HG02571 (cell line): ENCODE results near the gene HPD.
"Not testable (repeated sequence)": the region's sequence is repeated elsewhere in the genome, so short reads cannot be mapped to it uniquely, and the experiment has no call there.

Experiments
- ATAC-seq: cut with Tn5 transposase; IDR thresholded peaks from one replicate; pipeline ENCODE4 v1.9.1; 2021; ENCODE audit warnings: mild to moderate bottlenecking, moderate library complexity; ENCODE audit not compliant: unreplicated experiment

Gene HPD

GRCh38 chr12:121858662-121859572 is at the start of gene HPD:
Gene HPD (minus strand): TSS chr12:121858859. CDS start chr12:121858823, 36 bp downstream.
- ATAC-seq: no peak

DNA sequence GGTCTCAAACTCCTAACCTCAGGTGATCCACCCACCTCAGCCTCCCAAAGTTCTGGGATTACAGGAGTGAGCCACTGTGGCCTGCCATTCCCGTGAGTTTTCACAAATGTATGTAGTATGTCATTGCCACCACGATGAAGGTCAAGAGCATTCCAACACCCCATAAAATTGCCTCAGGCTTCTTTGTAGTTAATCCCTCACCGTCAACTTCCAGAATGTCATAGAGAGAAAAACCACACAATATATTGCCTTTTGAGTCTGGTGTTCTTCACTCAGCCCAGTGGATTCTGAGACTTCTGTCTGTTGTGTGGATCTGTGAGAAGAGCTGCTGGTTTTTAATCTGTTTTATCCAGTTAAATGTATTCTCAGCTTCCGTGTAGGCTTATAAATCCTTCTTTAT is 47.1 kb upstream of the HPD start:
- no peak for ATAC-seq

DNA sequence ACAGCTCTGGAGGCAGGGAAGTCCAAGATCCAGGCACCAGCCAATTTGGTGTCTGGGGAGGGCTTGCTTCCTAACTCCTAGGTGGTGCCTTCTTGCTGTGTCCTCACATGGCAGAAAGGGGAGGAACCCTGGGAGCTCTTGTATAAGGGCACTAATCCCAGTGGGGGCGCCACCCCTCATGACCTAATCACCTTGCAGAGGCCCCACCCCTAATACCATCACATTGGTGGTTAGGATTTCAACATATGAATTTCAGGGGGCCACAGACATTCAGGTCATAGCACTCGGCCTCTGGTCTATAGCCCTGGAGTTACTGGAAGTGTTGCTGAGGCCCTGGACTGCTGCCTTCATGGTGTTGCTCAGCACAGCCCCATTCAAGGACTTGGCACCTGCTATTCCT is 44.5 kb upstream of the HPD start:
- no peak for ATAC-seq

DNA sequence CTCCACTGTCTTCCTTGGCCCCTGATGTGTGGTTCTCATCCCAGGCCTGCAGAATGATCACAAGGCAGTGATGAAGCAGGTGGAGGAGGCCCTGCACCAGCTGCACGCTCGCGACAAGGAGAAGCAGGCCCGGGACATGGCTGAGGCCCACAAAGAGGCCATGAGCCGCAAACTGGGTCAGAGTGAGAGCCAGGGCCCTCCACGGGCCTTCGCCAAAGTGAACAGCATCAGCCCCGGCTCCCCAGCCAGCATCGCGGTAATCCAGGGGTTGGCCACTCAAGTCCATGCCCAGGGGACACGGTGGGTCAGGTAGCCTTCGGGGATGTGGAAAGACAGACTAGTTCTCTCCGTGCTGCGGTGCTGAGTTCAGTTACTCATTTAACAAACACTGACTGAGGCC is 40.9 kb upstream of the HPD start:
- ATAC-seq: no peak

- ATAC-seq: no peak
Observed at GRCh38 chr12:121898287-121898686, 39.6 kb upstream of the HPD start.

DNA sequence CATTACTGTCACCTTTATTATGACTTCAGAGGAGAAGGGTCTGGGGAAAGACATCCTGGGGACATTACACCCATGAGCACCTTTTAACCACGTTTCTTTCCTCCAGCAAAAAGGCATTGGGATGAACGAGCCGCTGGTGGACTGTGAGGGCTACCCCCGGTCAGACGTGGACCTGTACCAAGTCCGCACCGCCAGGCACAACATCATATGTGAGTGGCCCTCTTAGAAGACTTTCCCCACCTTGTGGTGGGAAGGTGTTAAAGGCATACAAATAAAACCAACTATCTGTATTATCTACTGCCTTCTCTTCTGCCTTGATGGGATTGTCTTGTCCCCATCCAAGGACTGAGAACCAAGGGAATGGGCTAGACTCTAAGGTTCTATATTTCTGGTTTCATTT is 36.0 kb upstream of the HPD start:
- ATAC-seq: no peak

DNA sequence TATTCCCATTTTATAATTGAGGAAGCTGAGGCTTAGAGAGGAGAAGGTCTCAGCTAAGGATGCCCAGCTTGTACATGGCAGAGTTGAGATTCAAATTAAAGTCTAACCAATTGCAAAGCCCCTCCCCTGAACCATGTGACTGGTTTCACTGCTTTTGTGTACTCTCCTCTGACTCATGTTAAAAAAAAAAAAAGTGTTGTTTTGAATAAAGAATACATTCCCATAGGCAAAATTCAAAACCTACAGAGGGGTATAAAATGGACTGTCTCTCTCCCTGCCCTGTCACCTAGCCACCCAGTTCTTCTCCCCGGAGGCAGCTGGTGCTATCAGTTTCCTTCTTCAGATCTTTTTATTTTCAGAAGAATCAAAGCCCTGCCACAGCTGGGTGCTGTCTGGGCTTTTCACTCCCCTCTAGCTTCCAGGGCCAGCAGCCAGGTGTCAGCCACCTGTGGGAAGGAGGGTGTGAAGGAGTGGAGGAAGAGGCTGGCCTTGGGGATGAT is 35.4 kb upstream of the HPD start:
- ATAC-seq: no peak

DNA sequence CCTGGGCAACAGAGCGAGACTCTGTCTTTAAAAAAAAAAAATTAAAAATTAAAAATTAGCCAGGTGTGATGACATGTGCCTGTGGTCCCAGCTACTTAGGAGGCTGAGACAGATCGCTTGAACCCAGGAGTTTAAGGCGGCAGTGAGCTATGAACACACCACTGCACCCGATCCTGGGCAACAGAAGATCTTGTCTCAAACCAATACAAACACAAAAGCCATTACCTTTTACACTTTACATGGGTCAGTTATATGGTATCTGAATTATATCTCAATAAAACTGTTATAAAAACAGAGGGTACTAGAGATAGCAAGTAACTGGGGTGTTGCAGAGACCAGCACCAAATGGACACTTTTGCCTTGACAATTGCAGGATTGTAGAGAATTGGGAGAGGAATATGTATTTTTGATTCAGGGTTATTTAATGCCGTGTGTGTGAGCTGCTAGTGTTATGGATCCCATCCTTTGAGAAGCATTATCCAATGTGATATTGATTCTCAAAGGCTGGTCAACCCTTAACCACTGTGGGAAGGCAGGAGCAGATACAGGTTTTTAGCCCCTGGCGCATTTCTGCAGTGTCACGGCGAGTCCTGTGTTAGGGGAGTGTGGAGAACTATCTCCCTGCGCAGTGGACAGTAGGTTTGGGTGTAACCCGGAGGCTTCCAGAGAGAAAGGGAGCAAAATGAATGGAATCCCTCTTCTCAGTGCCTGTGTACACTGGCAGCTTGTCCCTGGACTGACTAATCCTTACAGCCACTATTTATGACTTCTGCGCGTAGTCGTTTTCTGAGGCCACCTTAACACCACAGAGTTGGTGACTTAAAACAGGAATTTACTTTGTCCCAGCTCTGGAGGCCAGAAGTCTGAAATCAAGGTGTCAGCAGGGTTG is 34.3 kb upstream of the HPD start:
- ATAC-seq: no peak

DNA sequence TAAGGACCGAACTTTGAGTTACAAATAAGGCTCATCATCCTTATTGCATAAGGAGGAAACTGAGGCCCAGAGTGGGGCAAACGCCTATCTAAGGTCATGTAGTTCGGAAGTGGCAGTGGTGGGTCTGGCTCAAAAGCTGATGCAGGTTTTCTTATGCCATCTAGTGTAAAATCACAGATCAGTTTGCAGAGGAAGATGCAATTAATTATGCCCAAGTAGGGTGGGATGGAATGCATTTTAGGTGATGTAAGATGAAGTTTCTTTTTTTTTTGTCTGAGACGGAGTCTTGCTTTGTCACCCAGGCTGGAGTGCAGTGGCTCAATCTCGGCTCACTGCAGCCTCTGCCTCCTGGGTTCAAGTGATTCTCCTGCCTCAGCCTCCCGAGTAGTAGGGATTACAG is 31.0 kb upstream of the HPD start:
- ATAC-seq: not testable (repeated sequence)

DNA sequence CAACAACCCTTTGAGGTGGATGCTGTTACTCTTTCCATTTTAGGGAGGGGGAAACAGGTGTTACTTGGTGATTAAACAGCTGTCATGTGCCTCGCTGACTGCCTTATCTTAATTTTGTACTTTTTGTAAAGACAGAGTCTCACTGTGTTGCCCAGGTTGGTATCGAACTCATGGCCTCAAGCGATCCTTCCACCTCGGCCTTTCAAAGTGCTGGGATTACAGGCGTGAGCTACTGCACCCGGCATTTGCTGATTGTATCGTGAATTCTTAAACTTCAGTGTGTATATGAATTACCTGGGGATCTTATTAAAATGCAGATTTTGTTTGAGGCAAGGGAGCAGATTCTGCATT is 30.6 kb upstream of the HPD start:
- ATAC-seq: no peak

DNA sequence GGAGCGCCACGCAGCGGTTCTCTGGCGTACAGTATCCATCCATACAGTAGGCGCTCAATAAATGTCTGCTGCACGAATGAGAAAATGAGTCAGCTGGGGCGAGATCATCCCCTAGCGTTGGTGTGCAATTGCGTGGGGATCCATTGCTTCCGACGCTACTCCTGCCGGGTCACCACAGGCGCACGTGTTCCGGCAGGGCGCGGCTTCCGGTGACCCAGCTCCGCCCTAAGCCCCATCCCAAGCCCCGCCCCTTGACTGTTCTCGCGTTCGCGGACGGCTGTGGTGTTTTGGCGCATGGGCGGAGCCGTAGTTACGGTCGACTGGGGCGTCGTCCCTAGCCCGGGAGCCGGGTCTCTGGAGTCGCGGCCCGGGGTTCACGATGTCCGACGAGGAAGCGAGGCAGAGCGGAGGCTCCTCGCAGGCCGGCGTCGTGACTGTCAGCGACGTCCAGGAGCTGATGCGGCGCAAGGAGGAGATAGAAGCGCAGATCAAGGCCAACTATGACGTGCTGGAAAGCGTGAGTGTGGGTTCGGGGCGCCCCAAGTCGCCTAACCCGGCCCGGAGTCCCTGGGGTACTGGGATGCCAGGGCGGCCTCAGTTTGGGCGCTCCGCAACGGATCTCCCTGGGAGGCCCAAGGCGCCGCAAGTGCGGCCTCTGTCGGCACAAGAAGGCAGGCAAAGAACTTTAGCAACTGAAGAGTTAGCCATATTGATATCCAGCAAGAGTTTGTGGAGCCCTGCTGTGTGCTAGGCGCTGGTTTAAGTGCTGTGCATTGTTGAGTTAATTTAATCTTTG is 30.0 kb upstream of the HPD start, which contains the start of gene PSMD9:
Gene PSMD9 (plus strand): TSS at position 313 of the 796 bp plus-strand sequence. CDS start 67 bp downstream, at position 380.
- peak; percentile 82 for ATAC-seq

- no peak for ATAC-seq
Observed at GRCh38 chr12:121888083-121888477, 29.4 kb upstream of the HPD start.

GRCh38 chr12:121885129-121885528 is 26.5 kb upstream of the HPD start:
- ATAC-seq: not testable (repeated sequence)

- no peak for ATAC-seq
Observed at GRCh38 chr12:121883315-121883660, 24.6 kb upstream of the HPD start.

- ATAC-seq: not testable (repeated sequence)
Observed at GRCh38 chr12:121876080-121876447, 17.4 kb upstream of the HPD start.

DNA sequence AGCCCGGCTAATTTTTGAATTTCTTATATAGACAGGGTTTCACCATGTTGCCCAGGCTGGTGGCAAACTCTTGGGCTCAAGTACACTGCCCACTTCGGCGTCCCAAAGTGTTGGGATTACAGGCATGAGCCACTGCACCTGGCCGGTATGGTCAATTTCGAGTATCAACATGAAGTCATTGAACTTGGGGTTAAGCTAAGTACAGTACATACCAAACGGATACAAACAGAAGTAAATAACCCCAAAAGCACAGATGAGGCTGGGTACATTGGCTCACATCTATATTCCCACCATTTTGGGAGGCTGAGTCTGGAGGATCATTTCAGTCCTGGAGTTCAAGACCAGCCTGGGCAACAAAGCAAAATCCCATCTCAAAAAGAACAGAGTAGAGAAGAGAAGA is 16.9 kb upstream of the HPD start:
- ATAC-seq: no peak

DNA sequence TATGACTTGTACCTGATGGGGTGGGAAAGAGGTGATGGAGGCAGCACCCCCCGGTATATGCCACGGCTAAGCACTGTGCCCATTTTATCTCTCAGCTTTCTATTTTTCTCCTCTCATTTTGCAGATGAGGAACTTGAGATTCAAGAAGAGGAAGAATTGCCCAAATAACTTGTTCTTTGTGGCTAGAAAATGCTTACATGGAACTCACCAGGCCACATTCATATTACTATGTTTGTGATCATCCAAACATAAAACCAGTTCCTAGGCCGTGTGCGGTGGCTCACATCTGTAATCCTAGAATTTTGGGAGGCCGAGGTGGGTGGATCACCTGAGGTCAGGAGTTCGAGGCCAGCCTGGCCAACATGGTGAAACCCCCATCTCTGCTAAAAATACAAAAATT is 15.4 kb upstream of the HPD start:
- ATAC-seq: no peak

DNA sequence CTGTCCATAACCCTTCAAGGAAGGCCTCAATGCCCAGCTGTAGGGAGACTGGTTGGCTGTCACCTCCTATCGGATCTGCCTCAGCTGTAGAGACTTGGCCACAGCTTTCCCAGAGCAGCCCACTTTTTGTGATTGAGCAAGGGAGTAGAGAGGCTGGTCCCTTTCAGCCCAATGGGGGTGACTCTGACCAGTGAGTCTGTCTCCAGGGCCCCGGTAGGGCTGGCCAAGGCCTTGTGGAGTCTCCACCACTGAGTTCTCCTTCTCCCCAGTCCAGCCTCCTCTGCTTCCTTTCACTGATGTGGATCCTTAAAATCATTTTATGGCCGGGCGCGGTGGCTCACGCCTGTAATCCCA is 14.5 kb upstream of the HPD start:
- no peak for ATAC-seq

- ATAC-seq: no peak
Observed at GRCh38 chr12:121872546-121873215, 14.0 kb upstream of the HPD start.

DNA sequence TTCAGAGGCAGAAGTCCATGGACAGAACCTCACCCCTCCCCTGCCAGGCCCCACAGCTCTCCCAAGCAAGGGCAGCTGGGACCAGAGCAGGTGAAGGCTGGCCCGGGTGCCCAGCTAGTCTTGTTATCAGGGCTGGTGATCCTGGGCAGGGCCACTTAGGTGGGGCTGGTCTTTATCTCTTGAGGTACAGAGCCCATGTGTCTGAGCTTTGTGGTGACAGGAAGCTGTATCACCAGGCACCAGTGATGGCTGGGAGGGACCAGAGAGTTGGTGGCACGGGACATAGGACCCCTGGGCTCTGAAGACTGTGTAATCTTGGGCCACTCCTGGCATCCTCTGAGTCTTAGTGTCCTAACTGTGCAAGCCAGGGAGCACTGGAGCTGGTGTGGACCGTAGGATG is 12.8 kb upstream of the HPD start:
- ATAC-seq: no peak
